T-helper 2 cell (primary cell): Measurements from ENCODE around the gene SLC38A3.

Source experiments
- DNase-seq, 5 experiments: peaks; one replicate each; pipeline versions ENCODE4 v3.0.0 to v3.0.0-alpha.2; 2012 to 2022

The SLC38A3 gene

DNA sequence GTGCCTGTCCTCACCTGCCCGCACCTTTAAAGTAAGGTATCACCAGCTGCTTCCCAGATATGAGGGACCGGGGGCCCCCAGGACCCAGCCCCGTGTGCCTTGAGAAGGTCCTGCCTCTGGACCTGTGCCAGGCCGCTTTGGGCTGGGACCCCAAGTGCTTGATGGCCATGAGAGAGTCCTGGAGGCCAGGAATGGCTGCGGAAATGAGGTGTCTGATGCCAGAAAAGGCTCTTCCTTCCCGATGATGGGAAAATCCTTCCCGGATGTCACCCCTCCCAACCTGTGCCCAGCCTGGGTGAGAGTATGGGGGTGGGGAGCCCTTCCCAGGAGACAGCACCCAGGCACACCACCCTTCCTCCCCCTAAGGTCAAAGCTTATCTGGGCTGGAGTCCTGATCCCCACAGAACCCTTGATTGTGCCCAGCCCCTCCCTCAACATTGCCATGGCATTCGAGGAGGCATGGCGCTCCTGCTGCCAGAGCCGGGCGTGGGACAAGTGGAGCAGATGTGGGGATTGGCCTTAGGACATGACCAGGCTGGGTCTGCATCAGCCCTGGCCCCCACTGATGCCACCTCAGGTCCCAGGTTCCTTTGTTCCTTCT, 35.7 kb upstream of the SLC38A3 start:
- no peak for DNase-seq

DNA sequence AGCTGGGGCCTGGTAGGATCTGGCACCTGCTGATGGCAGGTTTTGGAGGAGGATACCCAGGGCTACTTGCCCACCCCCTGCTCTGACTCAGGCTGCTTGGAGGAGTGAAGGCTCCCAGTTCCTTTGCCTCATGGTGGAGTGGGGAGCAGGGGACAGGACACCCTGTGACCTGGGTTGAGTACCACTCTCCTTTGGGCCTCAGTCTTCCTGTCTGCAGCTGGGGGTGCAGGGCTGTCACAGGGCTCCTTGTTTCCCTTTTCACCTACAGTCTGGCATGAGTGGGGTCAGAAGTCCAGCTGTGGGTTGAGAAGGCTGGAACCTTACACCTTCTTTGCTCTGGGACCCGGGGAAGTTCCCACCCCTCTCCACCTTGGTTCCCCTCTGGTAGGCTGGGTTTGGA, 35.2 kb upstream of the SLC38A3 start:
- no peak for DNase-seq

DNA sequence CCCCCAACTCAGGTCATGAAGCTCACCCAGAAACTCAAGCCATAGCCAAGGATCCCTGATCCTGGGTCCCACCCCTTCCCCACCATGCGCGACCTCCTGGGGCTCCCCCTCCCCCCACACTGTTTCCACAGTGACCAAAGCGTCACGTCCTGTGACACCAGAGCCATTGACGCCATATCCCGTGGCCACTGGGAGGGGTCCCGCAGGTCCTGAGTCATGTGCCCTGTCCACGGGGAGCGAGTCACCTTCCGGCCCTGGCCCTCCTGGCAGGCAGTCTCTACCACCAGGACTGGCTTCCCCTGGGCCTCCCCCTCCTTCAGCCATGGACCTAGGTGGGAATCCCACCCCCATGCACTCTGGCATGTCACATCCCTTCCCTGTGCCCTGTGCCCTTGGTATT, 34.4 kb upstream of the SLC38A3 start:
- no peak for DNase-seq

DNA sequence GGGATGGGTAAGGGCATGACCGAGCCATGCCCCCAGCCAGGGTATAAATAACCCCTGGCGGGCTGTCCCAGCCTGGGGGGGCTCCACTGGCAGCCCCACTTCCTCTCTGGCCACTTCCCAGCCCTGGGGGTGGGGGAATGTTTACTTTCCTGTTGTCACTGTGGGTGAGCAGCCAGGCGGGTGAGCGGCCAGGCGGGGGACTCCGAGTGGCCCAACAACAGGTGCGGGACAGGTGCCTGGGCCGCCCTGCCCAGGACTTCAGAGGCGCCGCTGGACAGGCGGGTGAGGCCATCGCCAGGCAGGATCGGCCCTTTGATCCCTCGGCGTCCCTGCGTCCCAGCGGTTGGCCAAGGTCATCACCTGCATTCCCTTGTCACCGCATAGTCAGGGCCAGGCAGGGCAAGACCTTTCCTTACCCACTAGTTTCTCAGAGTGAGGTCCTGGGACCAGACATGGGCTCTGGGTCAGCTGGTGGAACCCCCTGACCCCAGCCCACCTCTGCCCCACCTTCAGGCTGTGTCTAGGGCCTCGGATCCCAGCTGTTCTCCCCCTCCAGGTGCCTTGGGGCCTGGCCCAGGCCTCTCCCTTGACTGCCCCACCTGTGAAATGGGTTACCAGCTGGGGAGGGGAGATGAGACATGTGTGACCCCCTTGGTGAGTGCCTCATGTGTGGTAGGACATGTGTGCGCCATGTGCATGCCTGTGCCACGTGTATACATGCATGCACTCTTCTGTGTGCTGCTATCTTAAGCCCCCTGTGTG, 33.4 kb upstream of the SLC38A3 start:
- DNase-seq, result no peak

DNA sequence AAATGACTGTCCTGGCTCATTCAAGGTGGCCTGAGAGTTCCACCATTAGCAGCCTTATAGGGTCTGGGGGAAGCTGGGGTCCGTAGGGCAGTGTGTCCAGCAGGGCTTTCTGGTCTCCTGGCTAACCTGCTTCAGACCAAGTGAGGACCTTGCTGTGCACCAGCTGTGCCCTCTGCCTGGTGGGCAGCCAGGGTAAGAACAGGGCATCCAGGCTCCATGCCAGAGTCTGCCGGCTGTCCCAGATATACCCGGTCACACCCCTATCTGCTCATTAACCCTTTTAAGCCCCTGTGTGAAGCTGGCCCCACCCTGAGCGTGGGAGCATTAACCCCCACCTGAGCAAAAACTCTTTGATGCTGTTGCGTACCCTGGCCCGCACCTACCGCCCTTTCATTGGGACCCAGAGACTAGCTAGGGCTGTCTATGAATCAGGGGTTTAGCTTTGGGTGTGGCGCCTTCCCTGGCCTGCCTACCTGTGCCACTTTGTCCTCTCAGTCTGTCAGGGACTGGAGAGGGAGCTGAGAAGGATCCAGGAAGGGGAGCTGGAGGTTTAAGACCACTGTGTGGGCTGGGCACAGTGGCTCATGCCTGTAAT, 32.3 kb upstream of the SLC38A3 start:
- DNase-seq, result no peak

DNA sequence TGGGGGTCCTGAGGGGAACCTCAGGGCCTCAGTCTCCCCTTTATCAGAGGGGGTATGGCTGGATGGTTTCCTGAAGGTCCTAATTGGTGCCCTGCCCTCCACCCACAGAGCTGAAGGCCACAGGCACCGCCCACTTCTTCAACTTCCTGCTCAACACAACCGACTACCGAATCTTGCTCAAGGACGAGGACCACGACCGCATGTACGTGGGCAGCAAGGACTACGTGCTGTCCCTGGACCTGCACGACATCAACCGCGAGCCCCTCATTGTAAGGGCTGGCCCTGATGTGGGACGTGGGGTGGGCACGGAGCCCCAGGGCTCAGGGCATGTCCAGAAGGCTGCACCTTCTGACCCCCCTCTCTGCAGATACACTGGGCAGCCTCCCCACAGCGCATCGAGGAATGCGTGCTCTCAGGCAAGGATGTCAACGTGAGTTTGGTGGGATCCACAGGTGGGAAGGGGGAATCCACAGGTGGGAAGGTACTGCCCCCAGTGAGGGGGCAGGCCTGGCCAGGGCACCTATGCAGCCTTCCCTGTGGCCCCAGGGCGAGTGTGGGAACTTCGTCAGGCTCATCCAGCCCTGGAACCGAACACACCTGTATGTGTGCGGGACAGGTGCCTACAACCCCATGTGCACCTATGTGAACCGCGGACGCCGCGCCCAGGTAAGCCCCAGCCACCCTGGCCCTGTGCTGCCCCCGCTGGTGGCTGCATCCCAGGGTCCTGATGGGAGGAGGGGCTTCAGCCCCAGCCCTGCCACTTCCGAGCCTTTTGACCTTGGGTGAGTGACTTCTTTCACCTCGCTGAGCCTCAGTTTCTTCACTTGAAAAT, 31.2 kb upstream of the SLC38A3 start:
- peak in 1 of 5 experiments; percentile 33 for DNase-seq

DNA sequence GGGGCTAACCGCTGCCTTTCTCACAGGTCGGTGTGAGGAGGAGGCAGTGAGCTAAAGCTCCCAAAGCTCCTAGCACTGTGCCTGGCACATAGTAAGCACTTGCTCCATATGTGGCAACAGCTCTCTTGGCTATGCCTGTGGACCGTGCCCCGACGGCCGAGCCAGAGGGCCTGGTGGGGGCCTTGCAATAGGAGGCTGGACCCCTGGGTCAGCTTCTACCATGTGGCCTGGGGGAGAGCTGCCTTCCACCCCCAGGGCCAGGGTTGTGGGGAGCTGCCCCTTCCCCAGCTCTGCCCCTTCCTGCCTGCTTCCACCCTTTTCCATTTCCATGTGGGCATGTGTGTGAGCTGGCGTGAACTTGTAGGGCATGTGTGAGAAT, 30.6 kb upstream of the SLC38A3 start:
- DNase-seq, result no peak

DNA sequence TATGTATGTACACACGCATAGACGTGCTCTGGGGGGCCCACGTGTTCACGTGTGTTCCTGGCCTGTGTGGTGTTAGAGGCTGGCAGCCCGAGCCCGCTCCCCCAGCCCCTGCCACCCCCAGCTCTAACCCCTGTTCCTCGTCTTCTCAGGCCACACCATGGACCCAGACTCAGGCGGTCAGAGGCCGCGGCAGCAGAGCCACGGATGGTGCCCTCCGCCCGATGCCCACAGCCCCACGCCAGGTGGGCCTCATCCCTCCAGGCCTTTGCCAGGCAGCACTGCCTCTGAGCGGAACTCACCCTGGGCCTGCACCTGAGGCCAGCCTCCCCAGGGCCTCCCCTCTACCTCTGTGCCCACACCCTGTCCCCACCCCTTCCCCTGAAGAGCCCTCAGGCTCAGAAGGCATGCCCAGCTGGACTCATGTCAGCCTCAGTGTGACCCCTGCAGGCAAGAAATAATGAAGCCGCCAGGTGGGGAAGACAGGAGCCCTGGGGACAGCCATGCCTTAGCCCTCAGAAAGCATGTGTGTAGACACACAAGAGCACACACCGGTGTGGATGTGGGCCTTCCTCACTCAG, 30.0 kb upstream of the SLC38A3 start:
- no peak for DNase-seq

DNA sequence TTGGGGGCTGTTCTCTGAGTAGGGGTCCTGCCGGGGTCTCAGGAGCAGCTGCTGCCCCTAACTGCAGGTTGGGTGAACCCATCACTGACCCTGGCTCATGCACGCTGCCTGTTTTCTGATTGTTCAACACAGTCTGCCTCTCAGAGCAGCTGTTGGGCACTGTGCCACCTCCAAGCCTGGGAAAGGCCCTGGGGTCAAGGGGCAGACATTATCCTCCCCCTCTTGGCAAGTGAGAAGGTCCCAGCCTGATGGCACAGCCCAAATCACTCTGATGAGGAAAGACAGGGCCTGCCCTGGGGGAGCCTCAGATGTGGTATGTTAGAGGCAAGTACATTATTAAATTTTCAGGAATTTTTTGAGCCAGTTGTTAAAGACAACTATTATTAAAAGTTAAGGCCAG, 27.7 kb upstream of the SLC38A3 start:
- no peak for DNase-seq

DNA sequence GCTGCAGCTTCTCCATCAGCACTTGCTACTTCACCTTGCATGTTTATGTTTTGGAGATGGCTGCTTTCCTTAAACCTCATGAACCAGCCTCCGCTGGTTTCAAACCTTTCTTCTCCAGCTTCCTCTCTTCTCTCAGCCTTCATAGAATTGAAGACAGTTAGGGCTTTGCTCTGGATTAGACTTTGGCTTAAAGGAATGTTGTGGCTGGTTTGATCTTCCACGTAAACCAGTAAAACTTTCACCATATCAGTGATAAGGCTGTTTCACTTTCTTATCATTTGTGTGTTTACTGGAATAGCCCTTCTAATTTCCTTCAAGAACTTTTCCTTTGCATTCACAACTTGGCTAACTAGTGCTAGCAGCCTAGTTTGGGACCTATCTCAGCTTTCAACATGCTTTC, 25.4 kb upstream of the SLC38A3 start:
- DNase-seq, result no peak

DNA sequence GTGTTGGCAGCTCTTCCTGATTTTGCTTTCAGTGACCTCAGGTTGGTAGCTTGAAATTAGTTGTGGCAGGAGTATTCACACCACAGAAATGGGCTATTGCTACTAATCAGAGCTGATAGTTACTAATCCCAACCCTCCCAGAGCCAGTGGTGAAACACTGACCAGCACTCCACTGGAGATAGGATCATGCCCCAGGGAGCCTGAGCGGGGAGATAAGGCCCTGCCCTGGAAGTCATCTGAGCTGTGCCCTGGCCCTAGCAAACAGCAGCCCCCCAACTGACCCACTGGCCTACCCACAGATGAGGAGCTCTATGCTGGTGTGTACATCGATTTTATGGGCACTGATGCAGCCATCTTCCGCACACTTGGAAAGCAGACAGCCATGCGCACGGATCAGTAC, 23.1 kb upstream of the SLC38A3 start:
- DNase-seq, result no peak

DNA sequence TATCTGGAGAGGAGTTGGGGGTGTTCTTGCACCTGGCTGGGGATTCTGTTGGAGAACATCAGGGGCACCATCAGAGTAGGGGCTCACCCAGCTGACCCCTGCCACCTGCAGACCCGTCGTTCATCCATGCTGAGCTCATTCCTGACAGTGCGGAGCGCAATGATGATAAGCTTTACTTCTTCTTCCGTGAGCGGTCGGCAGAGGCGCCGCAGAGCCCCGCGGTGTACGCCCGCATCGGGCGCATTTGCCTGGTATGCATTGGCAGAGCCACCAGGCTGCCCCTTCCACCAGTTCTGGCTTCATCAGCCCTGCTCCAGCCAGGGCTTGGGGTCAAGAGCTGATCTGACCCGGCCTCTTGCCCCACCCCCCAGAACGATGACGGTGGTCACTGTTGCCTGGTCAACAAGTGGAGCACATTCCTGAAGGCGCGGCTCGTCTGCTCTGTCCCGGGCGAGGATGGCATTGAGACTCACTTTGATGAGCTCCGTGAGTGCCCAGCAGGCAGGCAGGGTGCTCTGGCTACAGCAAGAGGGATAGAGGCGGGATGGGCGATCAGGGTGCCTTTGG, 22.5 kb upstream of the SLC38A3 start:
- no peak for DNase-seq

DNA sequence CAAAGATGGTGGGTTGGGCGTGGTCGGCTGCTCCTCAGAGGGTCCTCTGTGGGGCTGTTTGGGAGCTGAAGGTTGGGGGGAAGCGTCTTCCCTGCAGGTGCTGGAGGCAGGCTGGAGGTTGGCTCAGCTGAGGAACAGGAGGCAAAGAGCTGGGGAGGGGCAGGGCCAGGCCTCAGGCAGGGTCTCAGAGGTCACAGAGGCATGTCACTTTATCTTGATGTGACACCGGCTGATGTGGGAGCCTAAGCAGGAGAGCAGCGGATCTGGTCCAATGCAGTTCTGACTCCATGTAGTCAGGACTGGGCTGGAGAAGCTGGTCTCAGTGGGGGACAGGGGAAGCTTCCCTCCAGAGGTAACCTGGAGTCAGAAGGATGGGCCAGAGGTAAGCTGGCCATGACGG, 21.3 kb upstream of the SLC38A3 start:
- no peak for DNase-seq

DNA sequence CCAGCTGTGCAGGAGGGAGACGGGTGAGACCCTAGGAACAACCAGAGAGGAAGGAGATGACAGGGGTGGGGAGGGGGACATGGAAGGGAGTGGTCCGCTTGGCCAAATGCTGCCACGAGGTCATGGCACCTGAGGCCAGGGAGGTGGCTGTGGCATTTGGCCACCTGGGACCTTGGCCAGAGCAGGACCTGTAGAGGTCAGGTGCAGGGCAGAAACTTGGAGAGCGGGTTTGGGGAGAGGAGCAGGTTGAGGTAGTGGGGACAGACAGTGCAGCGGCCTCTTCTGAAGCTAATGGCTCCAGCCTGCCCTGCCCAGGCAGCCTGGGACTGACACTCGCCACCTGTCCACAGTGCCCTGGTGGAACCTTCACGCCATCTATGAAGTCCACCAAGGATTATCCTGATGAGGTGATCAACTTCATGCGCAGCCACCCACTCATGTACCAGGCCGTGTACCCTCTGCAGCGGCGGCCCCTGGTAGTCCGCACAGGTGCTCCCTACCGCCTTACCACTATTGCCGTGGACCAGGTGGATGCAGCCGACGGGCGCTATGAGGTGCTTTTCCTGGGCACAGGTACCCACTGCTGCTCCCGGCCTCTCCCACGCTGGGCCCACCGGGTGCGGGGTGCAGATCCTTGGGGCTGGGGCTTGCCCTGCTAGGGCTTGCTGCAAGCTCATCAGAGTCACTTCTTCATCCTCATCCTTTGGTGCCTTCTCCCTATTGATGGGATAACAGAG, 20.7 kb upstream of the SLC38A3 start:
- DNase-seq, result no peak

DNA sequence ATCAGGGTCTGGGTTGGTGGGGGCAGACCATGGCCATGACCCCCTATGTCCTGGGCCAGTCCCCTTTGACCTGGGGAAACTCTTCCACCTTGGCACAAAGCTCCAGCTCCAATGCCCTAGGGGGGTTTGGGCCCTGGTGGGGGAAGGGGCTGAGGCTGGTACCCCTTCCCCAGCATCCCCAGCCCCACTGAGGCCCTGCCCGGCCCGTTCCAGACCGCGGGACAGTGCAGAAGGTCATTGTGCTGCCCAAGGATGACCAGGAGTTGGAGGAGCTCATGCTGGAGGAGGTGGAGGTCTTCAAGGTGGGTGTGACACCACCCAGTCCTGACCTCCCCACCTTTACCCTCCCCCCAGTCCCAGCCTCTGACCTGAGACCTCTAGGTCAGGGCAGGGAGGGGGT, 19.8 kb upstream of the SLC38A3 start:
- DNase-seq, result no peak

DNA sequence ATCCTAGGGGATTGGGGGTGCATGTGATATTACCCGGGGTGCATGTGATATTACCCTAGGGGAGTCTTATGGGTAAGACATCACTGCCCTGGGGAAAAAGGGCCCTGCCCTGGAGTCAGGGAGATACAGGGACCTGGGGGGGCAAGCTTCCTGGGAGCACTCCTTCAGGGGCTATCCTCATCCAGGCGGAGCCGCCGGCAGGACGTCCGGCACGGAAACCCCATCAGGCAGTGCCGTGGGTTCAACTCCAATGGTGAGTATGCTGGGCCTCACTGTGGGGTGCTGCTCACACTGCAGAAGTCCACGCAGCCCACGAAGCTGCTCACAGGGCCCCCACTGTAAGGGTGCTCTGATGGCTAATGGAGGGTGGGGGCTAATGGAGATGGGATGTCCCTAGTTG, 19.0 kb upstream of the SLC38A3 start:
- no peak for DNase-seq

DNA sequence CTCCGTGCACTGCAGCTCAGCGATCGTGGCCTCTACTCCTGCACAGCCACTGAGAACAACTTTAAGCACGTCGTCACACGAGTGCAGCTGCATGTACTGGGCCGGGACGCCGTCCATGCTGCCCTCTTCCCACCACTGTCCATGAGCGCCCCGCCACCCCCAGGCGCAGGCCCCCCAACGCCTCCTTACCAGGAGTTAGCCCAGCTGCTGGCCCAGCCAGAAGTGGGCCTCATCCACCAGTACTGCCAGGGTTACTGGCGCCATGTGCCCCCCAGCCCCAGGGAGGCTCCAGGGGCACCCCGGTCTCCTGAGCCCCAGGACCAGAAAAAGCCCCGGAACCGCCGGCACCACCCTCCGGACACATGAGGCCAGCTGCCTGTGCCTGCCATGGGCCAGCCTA, 17.3 kb upstream of the SLC38A3 start:
- no peak for DNase-seq

DNA sequence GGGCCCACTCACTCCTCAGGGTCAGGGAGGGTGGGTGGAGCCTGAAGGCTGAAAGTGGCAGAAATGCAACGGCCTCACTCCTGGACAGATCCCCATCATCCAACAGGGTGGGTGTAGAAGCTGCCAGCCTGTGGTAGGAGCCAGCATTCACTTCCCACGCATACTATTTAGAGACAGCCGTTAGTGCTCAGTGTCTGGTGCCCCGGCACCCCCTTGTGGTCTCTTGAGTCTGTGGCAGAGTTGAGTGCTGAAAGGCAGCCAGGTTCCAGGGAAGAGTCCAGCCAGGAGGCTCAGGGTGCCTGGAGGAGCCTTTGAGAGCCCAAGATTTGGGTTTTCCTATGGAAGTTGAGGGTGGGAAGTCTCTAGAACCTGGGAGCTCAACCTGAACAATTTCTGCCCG, 15.8 kb upstream of the SLC38A3 start:
- DNase-seq, result peak in 1 of 5 experiments; percentile 49

DNA sequence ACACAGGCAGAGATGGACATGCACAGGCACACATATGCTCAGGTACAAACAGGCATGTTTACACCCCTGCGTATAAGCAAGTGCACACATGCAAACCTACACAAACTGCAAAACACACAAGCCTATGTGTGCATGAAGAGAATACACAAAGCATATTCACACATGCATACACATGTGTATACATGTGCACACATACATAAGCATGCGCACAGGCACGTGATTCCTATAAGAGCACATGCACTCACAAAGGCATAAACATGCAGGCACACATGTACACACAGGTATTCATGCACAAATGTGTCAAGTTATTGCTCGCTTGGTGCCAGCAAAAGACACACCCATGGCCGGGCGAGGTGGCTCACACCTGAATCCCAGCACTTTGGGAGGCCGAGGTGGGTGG, 15.1 kb upstream of the SLC38A3 start:
- DNase-seq, result no peak

DNA sequence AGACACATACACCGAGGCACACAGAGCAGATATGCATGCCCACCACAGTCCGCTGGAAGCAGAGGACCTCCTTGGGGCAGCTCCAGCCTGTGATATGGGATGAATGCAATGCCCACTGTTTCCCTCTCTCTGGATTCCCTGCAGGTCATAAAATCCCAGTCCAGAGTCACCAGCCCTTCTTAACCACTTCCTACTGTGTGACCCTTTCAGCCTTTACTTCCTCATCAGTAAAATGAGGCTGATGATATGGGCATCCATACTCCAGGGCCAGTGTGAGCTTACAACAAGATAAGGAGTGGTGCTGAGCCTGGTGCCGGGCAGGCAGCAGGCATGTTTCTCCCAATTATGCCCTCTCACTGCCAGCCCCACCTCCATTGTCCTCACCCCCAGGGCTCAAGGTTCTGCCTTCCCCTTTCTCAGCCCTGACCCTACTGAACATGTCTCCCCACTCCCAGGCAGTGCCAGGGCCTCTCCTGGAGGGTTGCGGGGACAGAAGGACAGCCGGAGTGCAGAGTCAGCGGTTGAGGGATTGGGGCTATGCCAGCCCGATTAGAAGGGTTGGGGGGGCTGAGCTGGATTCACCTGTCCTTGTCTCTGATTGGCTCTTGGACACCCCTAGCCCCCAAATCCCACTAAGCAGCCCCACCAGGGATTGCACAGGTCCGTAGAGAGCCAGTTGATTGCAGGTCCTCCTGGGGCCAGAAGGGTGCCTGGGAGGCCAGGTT, 14.0 kb upstream of the SLC38A3 start, which contains the start of gene GNAT1:
Gene GNAT1, plus strand, starts transcription at position 675 of the 725 bp plus-strand sequence. CDS start 116 bp downstream, outside the sequence.
- DNase-seq, result no peak

DNA sequence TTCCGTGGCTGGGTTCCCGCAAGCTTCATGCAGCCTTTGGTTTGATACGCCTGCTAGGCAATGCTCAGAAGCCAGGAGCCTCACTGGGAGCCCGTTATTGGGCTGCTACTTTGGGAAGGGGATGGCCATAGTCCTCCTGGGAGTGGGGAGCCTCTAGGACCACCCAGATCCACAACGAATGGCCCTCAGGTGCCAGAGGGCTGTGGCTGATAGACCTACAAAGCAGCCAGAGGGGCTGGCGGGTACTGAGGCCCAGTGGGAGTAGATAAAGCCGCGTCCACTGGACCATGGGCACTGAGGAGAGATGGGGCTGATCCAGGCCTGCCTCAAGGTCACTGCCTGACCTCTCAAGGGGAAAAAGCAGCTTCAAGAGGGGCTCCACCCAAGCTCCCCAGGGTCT, 12.9 kb upstream of the SLC38A3 start:
- no peak for DNase-seq
